Measurements from ENCODE around the gene SPEM3. TPM values are rescaled to one million over a fixed set of nuclear protein-coding genes. Genes with fewer than 3 reads are reported as not detected.
A peak's percentile ranks its signal among the peaks of the same experiment; 100 is the strongest.

Gene SPEM3
- total and polyA plus RNA-seq, 12 donors = not detected

- intact Hi-C loops (cut with DNase I) = no loop called here
- Histone ChIP-seq H3K9me3 (replicated peaks in 1 of 3) (no peaks in the 10 kb centered on the region), H3K4me1 (replicated peaks in 1 of 2) (peaks cover 32 to 39% of the 10 kb centered on the region in 2 donors), H3K27me3 (no peaks in the 10 kb centered on the region), H3K36me3 (replicated peaks in 1 of 2) (peaks cover 0 to 43% of the 10 kb centered on the region in 2 donors), H3K27ac (peak overlapping the region; percentile 78 to 95 (median 92)), H3K4me3 (peak overlapping the region in 1 of 4 donors; percentile 2)
- TF ChIP-seq POLR2A (IDR thresholded peaks at IDR 0.05) = no peak
- TF ChIP-seq CTCF (IDR thresholded peaks at IDR 0.05) = no peak
- DNase-seq = no peak
- 61 to 81% (median 73%) methylated on average over 9 of the region's 9 CpGs for WGBS, 4 donors
Observed at GRCh38 chr17:7466318-7466638, 37.6 kb downstream of the SPEM3 start.

GRCh38 chr17:7466639-7467341 is 38.1 kb downstream of the SPEM3 start:
- peaks cover 0 to 41% of the 10 kb centered on the region in 2 donors for H3K36me3 ChIP-seq (replicated peaks in 1 of 2)
- H3K9me3 ChIP-seq (replicated peaks in 1 of 3) = no peaks in the 10 kb centered on the region
- WGBS, 4 donors = 30 to 51% (median 42%) methylated on average over 6 to 16 of the region's 16 CpGs
- TF ChIP-seq POLR2A (IDR thresholded peaks at IDR 0.05) = peak in 1 of 2 donors; percentile 51
- TF ChIP-seq CTCF (IDR thresholded peaks at IDR 0.05) = no peak
- H3K27me3 ChIP-seq = no peaks in the 10 kb centered on the region
- peaks cover 32 to 45% of the 10 kb centered on the region in 2 donors for H3K4me1 ChIP-seq (replicated peaks in 1 of 2)
- peak overlapping the region in 1 of 4 donors; percentile 2 for H3K4me3 ChIP-seq
- peak; percentile 92 to 97 (median 96) for DNase-seq
- H3K27ac ChIP-seq = peak overlapping the region; percentile 78 to 95 (median 92)
- intact Hi-C loops (cut with DNase I) = no loop called here

- no peaks in the 10 kb centered on the region for H3K27me3 ChIP-seq
- H3K27ac ChIP-seq = peak overlapping the region; percentile 78 to 95 (median 92)
- intact Hi-C loops (cut with DNase I) = no loop called here
- peaks cover 32 to 47% of the 10 kb centered on the region in 2 donors for H3K4me1 ChIP-seq (replicated peaks in 1 of 2)
- peaks cover 0 to 34% of the 10 kb centered on the region in 2 donors for H3K36me3 ChIP-seq (replicated peaks in 1 of 2)
- TF ChIP-seq POLR2A (IDR thresholded peaks at IDR 0.05) = no peak
- no peak for TF ChIP-seq CTCF (IDR thresholded peaks at IDR 0.05)
- H3K9me3 ChIP-seq (replicated peaks in 1 of 3) = no peaks in the 10 kb centered on the region
- WGBS, 4 donors = 77 to 92% (median 84%) methylated on average over 3 of the region's 3 CpGs
- no peak for DNase-seq
- no peak overlapping the region for H3K4me3 ChIP-seq
Observed at GRCh38 chr17:7467498-7467897, 38.8 kb downstream of the SPEM3 start.

DNA sequence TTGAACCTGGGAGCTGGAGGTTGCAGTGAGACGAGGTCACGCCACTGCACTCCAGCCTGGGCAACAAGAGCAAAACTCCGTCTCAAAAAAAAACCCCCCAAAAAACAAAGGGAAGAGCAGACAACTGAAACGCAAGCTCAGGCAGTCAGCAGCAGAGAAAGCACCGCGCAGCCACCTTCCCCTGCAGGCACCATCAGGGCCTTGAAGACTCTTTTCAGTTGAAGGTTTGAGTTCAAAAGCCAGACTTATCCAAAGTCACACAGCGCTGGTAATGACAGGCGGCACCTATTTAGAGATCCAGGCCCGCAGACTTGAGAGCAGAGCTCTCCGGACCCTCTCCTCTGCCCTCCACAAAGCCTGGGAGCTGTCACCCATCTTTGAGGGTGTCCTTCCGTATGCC is 39.6 kb downstream of the SPEM3 start:
- H3K9me3 ChIP-seq (replicated peaks in 1 of 3) = no peaks in the 10 kb centered on the region
- peaks cover 32 to 47% of the 10 kb centered on the region in 2 donors for H3K4me1 ChIP-seq (replicated peaks in 1 of 2)
- no peak overlapping the region for H3K4me3 ChIP-seq
- intact Hi-C loops (cut with DNase I) = no loop called here
- 90 to 98% (median 94%) methylated on average over 7 to 11 of the region's 11 CpGs for WGBS, 4 donors
- TF ChIP-seq CTCF (IDR thresholded peaks at IDR 0.05) = no peak
- no peak for TF ChIP-seq POLR2A (IDR thresholded peaks at IDR 0.05)
- no peaks in the 10 kb centered on the region for H3K27me3 ChIP-seq
- DNase-seq = no peak
- peak overlapping the region in 3 of 5 donors; percentile 24 to 81 (median 57) for H3K27ac ChIP-seq
- peaks cover 0 to 26% of the 10 kb centered on the region in 2 donors for H3K36me3 ChIP-seq (replicated peaks in 1 of 2)
